Measurements from ENCODE around the gene THUMPD2. TPM values are rescaled to one million over a fixed set of nuclear protein-coding genes. Genes with fewer than 3 reads are reported as not detected.
"Not testable (repeated sequence)": the region's sequence is repeated elsewhere in the genome, so short reads cannot be mapped to it uniquely, and the experiment has no call there.

The THUMPD2 gene
- total RNA-seq, 4 donors from 2014 or later = 9.7 to 27.4 (median 14.5) TPM

DNA sequence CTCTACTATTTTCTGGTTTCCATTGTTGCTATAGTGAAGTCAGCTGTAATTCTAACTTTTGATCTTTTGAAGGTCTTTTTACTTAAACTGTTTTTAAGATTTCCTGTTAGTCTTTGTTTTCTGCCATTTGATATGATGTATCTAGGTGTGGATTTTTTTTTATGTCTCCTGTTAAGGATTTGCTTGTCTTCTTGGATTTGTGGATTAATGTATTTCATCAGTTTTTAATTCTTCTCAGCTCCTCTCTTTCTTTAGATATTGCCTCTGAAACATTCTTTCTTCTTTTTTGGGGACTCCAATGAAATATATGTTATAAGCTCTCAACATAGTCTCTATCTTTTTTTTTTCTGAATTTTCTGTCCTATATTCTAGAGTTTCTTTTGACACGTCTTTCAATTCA, 24.8 kb upstream of the THUMPD2 start:
- Histone ChIP-seq H3K27ac (no peak overlapping the region), H3K36me3 (no peaks in the 10 kb centered on the region), H3K4me3 (no peak overlapping the region), H3K4me1 (no peaks in the 10 kb centered on the region), H3K27me3 (no peaks in the 10 kb centered on the region), H3K9me3 (peaks cover 4% of the 10 kb centered on the region)
- no peak for DNase-seq (ENCODE audit: low spot score in 2 of 2)
- TF ChIP-seq CTCF (IDR thresholded peaks at IDR 0.05) (no peak), POLR2A (IDR thresholded peaks at IDR 0.05) (no peak), EP300 (IDR thresholded peaks at IDR 0.05) (no peak), POLR2AphosphoS5 (IDR thresholded peaks at IDR 0.05) (no peak)
- 96% methylated on average over 1 of the region's 1 CpG for whole genome bisulfite sequencing

- Histone ChIP-seq H3K4me3 (no peak overlapping the region), H3K9me3 (peaks cover 4% of the 10 kb centered on the region), H3K27ac (no peak overlapping the region), H3K36me3 (no peaks in the 10 kb centered on the region), H3K27me3 (no peaks in the 10 kb centered on the region), H3K4me1 (no peaks in the 10 kb centered on the region)
- WGBS = 96% methylated on average over 4 of the region's 4 CpGs
- DNase-seq (ENCODE audit: low spot score in 2 of 2) = no peak
- TF ChIP-seq CTCF (IDR thresholded peaks at IDR 0.05) (no peak), POLR2A (IDR thresholded peaks at IDR 0.05) (no peak), POLR2AphosphoS5 (IDR thresholded peaks at IDR 0.05) (no peak), EP300 (IDR thresholded peaks at IDR 0.05) (no peak)
Observed at GRCh38 chr2:39800752-39801151, 21.7 kb upstream of the THUMPD2 start.

GRCh38 chr2:39796134-39796533, 17.1 kb upstream of the THUMPD2 start:
- 100% methylated on average over 1 of the region's 1 CpG for WGBS

DNA sequence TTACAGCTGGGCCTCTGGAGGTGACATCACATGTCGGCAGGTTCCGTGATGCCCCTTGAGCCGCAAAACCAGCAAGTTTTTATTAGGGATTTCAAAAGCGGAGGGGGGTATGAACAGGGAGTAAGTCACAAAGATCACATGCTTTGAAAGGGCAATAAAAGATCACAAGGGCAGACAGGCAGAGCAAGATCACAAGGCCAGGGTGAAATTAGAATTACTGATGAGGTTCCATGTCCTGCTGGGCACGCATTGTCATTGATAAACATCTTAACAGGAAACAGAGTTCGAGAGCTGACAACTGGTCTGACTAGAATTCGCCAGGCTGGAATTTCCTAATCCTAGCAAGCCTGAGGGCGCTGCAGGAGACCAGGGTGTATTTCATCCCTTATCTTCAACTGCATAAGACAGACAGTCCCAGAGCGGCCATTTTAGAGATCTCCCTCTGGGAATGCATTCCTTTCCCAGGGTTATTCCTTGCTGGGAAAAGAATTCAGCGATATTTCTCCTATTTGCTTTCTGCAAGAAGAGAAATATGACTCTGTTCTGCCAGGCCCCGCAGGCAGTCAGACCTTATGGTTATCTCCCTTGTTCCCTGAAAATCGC, 11.3 kb upstream of the THUMPD2 start:
- not testable (repeated sequence) for H3K27ac ChIP-seq; H3K4me3 ChIP-seq; H3K9me3 ChIP-seq; DNase-seq (ENCODE audit: low spot score in 2 of 2); H3K4me1 ChIP-seq; H3K27me3 ChIP-seq; H3K36me3 ChIP-seq
- WGBS = 63% methylated on average over 12 of the region's 12 CpGs

More at GRCh38 chr2:39796134-39796533, 17.1 kb upstream of the THUMPD2 start:
- no peaks in the 10 kb centered on the region for H3K4me1 ChIP-seq
- H3K36me3 ChIP-seq = no peaks in the 10 kb centered on the region
- DNase-seq (ENCODE audit: low spot score in 2 of 2) = no peak
- no peak for TF ChIP-seq EP300 (IDR thresholded peaks at IDR 0.05)
- no peak for TF ChIP-seq POLR2A (IDR thresholded peaks at IDR 0.05)
- no peak for TF ChIP-seq POLR2AphosphoS5 (IDR thresholded peaks at IDR 0.05)
- no peak for TF ChIP-seq CTCF (IDR thresholded peaks at IDR 0.05)
- no peaks in the 10 kb centered on the region for H3K9me3 ChIP-seq
- H3K27ac ChIP-seq = no peak overlapping the region
- no peak overlapping the region for H3K4me3 ChIP-seq
- H3K27me3 ChIP-seq = no peaks in the 10 kb centered on the region

DNA sequence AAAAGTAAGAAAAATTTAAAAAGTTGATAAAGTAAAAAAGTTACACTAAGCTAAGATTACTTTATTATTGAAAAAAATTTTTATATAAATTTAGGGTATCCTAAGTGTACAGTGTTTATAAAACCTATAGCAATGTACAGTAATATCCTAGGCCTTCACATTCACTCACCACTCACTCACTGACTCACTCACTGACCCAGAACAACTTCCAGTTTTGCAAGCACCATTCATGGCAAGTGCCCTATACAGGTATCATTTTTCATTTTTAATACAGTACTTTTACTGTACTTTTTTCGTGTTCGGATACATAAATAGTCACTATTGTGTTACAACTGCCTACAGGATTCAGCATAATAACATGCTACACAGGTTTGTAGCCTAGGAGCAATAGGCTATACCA, 8.9 kb upstream of the THUMPD2 start:
- no peaks in the 10 kb centered on the region for H3K36me3 ChIP-seq
- DNase-seq (ENCODE audit: low spot score in 2 of 2) = no peak
- H3K9me3 ChIP-seq = no peaks in the 10 kb centered on the region
- no peak for TF ChIP-seq EP300 (IDR thresholded peaks at IDR 0.05)
- no peak for TF ChIP-seq POLR2A (IDR thresholded peaks at IDR 0.05)
- no peak for TF ChIP-seq POLR2AphosphoS5 (IDR thresholded peaks at IDR 0.05)
- no peak for TF ChIP-seq CTCF (IDR thresholded peaks at IDR 0.05)
- H3K4me1 ChIP-seq = no peaks in the 10 kb centered on the region
- H3K4me3 ChIP-seq = no peak overlapping the region
- 95% methylated on average over 2 of the region's 2 CpGs for WGBS
- H3K27ac ChIP-seq = no peak overlapping the region
- no peaks in the 10 kb centered on the region for H3K27me3 ChIP-seq

Data from suprapubic skin (tissue), 4 donors.